Neutrophil (primary cell): ENCODE results near the gene USF2.

Experiments used
- H3K27ac ChIP-seq: fragments of 200-600 bp; sonication (generic); 2 replicates; pipeline ENCODE4 v1.5.1; 2016; ENCODE audit warnings: mild to moderate bottlenecking, moderate library complexity
- H3K27me3 ChIP-seq: fragments of 200-600 bp; sonication (generic); 2 replicates; pipeline ENCODE4 v1.6.0; 2016; ENCODE audit warnings: mild to moderate bottlenecking
- H3K36me3 ChIP-seq: fragments of 200-600 bp; sonication (generic); 2 replicates; pipeline ENCODE4 v1.5.1; 2017
- H3K4me1 ChIP-seq, 2 experiments: fragments of 200-600 bp in 1 of 2; sonication (generic) in 1 of 2; 1 replicate in 1 of 2; 2 replicates in 1 of 2; pipeline versions ENCODE4 v1.5.1 to v1.6.1; 2013 to 2016; ENCODE audit warnings: low read depth in 1 of 2, low read length in 1 of 2, mild to moderate bottlenecking in 1 of 2, moderate library complexity in 1 of 2; ENCODE audit not compliant: control insufficient read depth in 1 of 2, insufficient read depth in 1 of 2
- H3K4me3 ChIP-seq, 2 experiments: fragments of 200-600 bp in 1 of 2; sonication (generic) in 1 of 2; 1 replicate in 1 of 2; 2 replicates in 1 of 2; pipeline ENCODE4 v1.5.1; 2013 to 2016; ENCODE audit warnings: low read depth in 1 of 2, low read length in 1 of 2, mild to moderate bottlenecking in 1 of 2, moderate library complexity in 1 of 2
- H3K9me3 ChIP-seq: fragments of 200-600 bp; sonication (generic); 2 replicates; pipeline ENCODE4 v1.5.1; 2016
- CTCF ChIP-seq: fragments of 200-600 bp; sonication (generic); IDR thresholded peaks from 2 replicates; pipeline ENCODE4 v1.5.1; 2016; ENCODE audit warnings: antibody characterized with exemption

USF2 gene

GRCh38 chr19:35240327-35240726, 28.4 kb upstream of the USF2 start:
- Histone ChIP-seq H3K36me3 (no peaks in the 10 kb centered on the region), H3K4me3 (no peak overlapping the region), H3K9me3 (no peaks in the 10 kb centered on the region), H3K4me1 (no peaks in the 10 kb centered on the region), H3K27me3 (peaks cover 13% of the 10 kb centered on the region), H3K27ac (no peak overlapping the region)
- no peak for TF ChIP-seq CTCF

- H3K27ac ChIP-seq = no peak overlapping the region
- peaks cover 24% of the 10 kb centered on the region for H3K27me3 ChIP-seq
- H3K4me3 ChIP-seq = no peak overlapping the region
- no peaks in the 10 kb centered on the region for H3K36me3 ChIP-seq
- H3K4me1 ChIP-seq = no peaks in the 10 kb centered on the region
- no peaks in the 10 kb centered on the region for H3K9me3 ChIP-seq
- no peak for TF ChIP-seq CTCF
Observed at GRCh38 chr19:35241417-35241816, 27.3 kb upstream of the USF2 start.

- Histone ChIP-seq H3K4me1 (no peaks in the 10 kb centered on the region), H3K9me3 (no peaks in the 10 kb centered on the region), H3K4me3 (no peak overlapping the region), H3K36me3 (no peaks in the 10 kb centered on the region), H3K27ac (no peak overlapping the region), H3K27me3 (peaks cover 67% of the 10 kb centered on the region)
- TF ChIP-seq CTCF = no peak
Observed at GRCh38 chr19:35246466-35247092, 22.2 kb upstream of the USF2 start.

GRCh38 chr19:35247526-35248309, 21.0 kb upstream of the USF2 start:
- H3K27ac ChIP-seq = no peak overlapping the region
- H3K27me3 ChIP-seq = peaks cover 68% of the 10 kb centered on the region
- no peak for TF ChIP-seq CTCF
- no peaks in the 10 kb centered on the region for H3K4me1 ChIP-seq
- H3K36me3 ChIP-seq = no peaks in the 10 kb centered on the region
- H3K4me3 ChIP-seq = no peak overlapping the region
- H3K9me3 ChIP-seq = no peaks in the 10 kb centered on the region

- H3K4me1 ChIP-seq = no peaks in the 10 kb centered on the region
- H3K4me3 ChIP-seq = no peak within 1 kb of the TSS
- H3K27me3 ChIP-seq = peaks cover 63% of the 10 kb centered on the region
- no peaks in the 10 kb centered on the region for H3K9me3 ChIP-seq
- H3K27ac ChIP-seq = no peak within 1 kb of the TSS
- no peak for TF ChIP-seq CTCF
- no peaks in the 10 kb centered on the region for H3K36me3 ChIP-seq
Observed at GRCh38 chr19:35248310-35249145, 20.2 kb upstream of the USF2 start, which contains the start of gene LSR. LSR (plus strand) TSS chr19:35249002; CDS start chr19:35249023, 21 bp downstream.
